Suprapubic skin (tissue), 4 donors: ENCODE measurements around the gene PRKCSH.

Source experiments
- EP300 ChIP-seq: sonication (generic); formaldehyde crosslinking; IDR thresholded peaks from one replicate; pipeline ENCODE4 v1.6.1; 2017; ENCODE audit warnings: antibody characterized with exemption
- POLR2A ChIP-seq, 2 donors: fragments of 450-650 bp; IDR thresholded peaks; one replicate each; pipeline ENCODE4 v1.6.1; 2017; ENCODE audit warnings: antibody characterized with exemption in 2 of 2, mild to moderate bottlenecking in 2 of 2, moderate library complexity in 2 of 2
- POLR2AphosphoS5 ChIP-seq, 3 donors: sonication (generic); formaldehyde crosslinking; IDR thresholded peaks; one replicate each; pipeline ENCODE4 v1.6.1; 2017; ENCODE audit warnings: antibody characterized with exemption in 3 of 3
- TF ChIP-seq, protein P1 (sequence below), 2 donors: fragments of 200-600 bp in 1 of 2; fragments of 450-650 bp in 1 of 2; sonication (generic) in 1 of 2; IDR thresholded peaks; one replicate each; pipeline ENCODE4 v1.5.1; 2016 to 2019; ENCODE audit warnings: antibody characterized with exemption in 2 of 2, mild to moderate bottlenecking in 1 of 2, moderate library complexity in 1 of 2

DNA sequence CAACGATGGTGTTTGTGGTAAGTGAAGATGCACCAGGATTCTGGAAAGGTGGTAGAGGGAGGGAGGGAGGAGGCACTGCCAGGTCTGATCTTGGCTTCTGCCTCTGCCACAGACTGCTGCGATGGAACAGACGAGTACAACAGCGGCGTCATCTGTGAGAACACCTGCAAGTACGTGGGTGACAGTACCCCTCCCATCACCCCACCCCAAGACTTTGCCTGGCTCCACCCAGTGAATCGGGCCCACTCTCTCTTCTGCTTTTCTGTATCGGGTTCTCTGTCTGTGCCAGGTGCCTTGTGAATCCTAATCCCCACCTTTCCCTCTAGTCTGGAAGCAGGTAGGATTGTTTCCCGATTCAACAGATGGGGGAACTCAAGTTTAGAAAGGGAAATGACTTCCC lies 2.5 kb downstream of the PRKCSH start:
- TF ChIP-seq, protein P1, sequence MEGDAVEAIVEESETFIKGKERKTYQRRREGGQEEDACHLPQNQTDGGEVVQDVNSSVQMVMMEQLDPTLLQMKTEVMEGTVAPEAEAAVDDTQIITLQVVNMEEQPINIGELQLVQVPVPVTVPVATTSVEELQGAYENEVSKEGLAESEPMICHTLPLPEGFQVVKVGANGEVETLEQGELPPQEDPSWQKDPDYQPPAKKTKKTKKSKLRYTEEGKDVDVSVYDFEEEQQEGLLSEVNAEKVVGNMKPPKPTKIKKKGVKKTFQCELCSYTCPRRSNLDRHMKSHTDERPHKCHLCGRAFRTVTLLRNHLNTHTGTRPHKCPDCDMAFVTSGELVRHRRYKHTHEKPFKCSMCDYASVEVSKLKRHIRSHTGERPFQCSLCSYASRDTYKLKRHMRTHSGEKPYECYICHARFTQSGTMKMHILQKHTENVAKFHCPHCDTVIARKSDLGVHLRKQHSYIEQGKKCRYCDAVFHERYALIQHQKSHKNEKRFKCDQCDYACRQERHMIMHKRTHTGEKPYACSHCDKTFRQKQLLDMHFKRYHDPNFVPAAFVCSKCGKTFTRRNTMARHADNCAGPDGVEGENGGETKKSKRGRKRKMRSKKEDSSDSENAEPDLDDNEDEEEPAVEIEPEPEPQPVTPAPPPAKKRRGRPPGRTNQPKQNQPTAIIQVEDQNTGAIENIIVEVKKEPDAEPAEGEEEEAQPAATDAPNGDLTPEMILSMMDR (IDR thresholded peaks at IDR 0.05): no peak
- TF ChIP-seq EP300 (no peak), POLR2AphosphoS5 (IDR thresholded peaks at IDR 0.05) (no peak), POLR2A (IDR thresholded peaks at IDR 0.05) (no peak)
